GM10266 (cell line): ENCODE data around the gene PARN.
"Not testable (repeated sequence)": the region's sequence is repeated elsewhere in the genome, so short reads cannot be mapped to it uniquely, and the experiment has no call there.

Source experiments
- DNase-seq: peaks from one replicate; pipeline ENCODE4 v3.0.0; 2012; ENCODE audit errors: extremely low spot score
- TF ChIP-seq, protein P1 (sequence below): IDR thresholded peaks from 2 replicates; pipeline ENCODE4 v1.5.1; 2012; ENCODE audit warnings: mild to moderate bottlenecking, low read depth; ENCODE audit not compliant: control insufficient read depth, insufficient read depth; ENCODE audit errors: missing control alignments

PARN gene

GRCh38 chr16:14640538-14640937 lies 10.5 kb upstream of the PARN start:
- TF ChIP-seq, protein P1, sequence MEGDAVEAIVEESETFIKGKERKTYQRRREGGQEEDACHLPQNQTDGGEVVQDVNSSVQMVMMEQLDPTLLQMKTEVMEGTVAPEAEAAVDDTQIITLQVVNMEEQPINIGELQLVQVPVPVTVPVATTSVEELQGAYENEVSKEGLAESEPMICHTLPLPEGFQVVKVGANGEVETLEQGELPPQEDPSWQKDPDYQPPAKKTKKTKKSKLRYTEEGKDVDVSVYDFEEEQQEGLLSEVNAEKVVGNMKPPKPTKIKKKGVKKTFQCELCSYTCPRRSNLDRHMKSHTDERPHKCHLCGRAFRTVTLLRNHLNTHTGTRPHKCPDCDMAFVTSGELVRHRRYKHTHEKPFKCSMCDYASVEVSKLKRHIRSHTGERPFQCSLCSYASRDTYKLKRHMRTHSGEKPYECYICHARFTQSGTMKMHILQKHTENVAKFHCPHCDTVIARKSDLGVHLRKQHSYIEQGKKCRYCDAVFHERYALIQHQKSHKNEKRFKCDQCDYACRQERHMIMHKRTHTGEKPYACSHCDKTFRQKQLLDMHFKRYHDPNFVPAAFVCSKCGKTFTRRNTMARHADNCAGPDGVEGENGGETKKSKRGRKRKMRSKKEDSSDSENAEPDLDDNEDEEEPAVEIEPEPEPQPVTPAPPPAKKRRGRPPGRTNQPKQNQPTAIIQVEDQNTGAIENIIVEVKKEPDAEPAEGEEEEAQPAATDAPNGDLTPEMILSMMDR = no peak
- no peak for DNase-seq

- not testable (repeated sequence) for DNase-seq
These were observed 6.8 kb upstream of the PARN start for GRCh38 chr16:14636951-14637240.

DNA sequence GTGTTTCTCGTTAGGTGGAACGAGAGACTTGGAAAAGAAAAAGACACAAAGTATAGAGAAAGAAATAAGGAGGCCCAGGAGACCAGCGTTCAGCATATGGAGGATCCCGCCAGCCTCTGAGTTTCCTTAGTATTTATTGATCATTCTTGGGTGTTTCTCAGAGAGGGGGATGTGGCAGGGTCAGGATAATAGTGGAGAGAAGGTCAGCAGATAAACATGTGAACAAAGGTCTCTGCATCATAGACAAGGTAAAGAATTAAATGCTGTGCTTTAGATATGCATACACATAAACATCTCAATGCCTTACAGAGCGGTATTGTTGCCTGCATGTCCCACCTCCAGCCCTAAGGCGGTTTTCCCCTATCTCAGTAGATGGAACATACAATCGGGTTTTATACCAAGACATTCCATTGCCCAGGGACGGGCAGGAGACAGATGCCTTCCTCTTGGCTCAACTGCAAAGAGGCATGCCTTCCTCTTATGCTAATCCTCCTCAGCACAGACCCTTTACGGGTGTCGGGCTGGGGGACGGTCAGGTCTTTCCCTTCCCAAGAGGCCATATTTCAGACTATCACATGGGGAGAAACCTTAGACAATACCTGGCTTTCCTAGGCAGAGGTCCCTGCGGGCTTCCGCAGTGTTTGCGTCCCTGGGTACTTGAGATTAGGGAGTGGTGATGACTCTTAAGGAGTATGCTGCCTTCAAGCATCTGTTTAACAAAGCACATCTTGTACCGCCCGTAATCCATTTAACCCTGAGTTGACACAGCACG lies 6.3 kb upstream of the PARN start:
- DNase-seq = not testable (repeated sequence)

GRCh38 chr16:14635395-14636165 lies 5.5 kb upstream of the PARN start:
- no peak for DNase-seq
- TF ChIP-seq, protein P1 = no peak

GRCh38 chr16:14634389-14634725 lies 4.3 kb upstream of the PARN start:
- TF ChIP-seq, protein P1 = no peak
- no peak for DNase-seq

DNA sequence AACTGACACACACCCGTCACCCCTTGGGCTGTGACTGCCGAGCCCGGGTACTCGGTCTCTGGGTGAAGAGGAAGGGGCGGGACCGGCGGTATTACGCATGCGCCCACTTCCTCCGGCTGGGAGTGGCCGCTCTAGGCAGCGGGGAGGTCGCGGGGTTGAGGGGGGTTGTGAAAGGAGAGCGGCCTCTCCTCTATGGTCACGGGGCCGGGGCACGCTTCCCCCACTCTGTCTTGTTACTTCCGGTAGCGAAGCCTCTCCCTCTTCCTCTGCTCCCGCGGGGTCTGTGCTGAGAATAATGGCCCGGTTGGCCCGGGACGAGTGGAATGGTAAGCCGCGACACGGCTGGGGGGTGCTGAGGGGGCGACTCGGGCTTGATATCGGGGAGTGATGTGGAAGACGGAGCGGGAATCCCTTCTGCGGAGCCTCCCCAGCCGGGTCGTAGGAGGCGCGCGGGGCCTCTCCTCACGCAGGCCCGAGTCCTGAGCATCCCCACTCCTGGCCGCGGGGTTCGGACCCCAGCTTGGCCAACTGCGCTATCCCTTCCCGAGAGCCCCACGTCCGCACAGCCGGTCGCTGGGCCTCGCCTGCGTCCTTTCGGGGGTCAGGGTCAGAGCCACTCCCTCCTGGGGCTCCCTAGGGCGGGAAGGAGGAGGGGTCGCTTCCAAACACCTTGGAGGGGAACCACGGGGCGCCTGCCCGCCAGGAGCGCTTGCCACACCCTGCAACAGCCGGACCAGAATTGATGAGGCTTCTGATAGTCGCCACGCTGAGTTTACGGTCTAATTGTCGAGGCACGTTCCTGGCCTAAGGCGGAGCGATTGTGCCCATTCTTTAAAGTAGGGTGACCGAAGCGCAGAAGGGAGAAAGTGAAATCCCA lies 2.9 kb upstream of the PARN start, which contains the start of gene BFAR:
Gene BFAR, plus strand, starts transcription at position 259 of the 877 bp plus-strand sequence. CDS start 11,396 bp downstream, outside the sequence.
- DNase-seq = peak; percentile 95
- TF ChIP-seq, protein P1 = no peak

DNA sequence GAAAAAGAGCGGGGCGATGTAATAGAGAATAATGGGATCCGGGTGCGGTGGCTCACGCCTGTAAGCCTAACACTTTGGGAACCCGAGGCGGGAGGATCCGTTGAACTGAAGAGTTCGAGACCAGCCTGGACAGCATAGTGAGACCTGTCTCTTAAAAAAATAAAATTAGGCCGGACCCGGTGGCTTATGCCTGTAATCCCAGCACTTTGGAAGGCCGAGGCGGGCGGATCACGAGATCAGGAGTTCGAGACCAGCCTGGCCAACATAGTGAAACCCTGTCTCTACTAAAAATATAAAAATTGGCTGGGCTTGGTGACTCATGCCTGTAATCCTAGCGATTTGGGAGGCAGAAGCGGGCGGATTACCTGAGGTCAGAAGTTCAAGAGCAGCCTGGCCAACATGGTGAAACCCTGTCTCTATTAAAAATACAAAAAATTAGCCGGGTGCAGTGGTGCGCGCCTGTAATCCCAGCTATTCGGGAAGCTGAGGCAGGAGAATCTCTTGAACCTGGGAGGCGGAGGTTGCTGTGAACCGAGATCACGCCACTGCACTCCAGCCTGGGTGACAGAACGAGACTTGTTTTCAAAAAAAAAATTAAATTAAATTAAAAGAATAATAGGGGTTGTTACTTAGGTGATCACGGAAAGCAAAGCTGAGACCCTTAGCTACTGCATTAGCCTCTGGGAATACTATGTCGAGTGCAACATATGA lies 715 bp upstream of the PARN start:
- DNase-seq = not testable (repeated sequence)

- TF ChIP-seq, protein P1 = no peak
- no peak for DNase-seq
These were observed 495 bp downstream of the PARN start for GRCh38 chr16:14629612-14629918.
